ENCODE measurements around the gene CRKL. TPM values are rescaled to one million over a fixed set of nuclear protein-coding genes. Genes with fewer than 3 reads are reported as not detected.

The CRKL gene
- total RNA-seq, 1 donor from 2014 or later: 72.9 TPM

DNA sequence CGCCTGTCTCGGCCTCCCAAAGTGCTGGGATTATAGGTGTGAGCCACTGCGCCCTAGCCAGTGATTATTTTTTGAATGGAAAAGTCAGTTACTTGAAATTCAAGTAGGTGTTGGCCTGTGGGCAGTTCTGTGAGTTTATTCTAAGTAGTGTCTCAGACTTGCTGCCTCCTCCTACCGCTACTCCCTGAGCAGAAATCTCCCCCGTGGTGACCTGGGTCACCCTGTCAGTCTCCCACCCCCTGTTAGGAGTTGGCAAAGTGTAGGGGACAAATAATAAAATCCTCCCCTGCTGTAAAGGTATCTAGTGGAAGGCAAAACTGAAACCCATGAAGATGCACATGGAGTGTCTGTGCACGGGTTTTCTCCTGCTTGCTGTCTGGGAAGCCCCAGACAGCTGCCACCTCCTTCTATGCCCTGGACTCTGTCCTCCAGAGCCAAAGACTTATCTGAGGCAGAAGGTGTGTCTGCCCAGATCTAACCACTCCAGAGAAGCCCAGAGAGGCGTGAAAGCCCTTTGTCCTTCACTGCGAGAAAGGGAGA, 32.1 kb upstream of the CRKL start:
- TF ChIP-seq CTCF (IDR thresholded peaks at IDR 0.05; ENCODE audit: insufficient read depth, low read length, severe bottlenecking): no peak
- H3K27me3 ChIP-seq (ENCODE audit: control insufficient read depth, insufficient read depth, low read length): no peaks in the 10 kb centered on the region
- H3K4me3 ChIP-seq (ENCODE audit: low read depth, low read length): no peak overlapping the region
- no peak for FAIRE-seq
- H3K36me3 ChIP-seq (ENCODE audit: control insufficient read depth, insufficient read depth, low read length): peaks cover 14% of the 10 kb centered on the region
- DNase-seq (ENCODE audit: low read depth): no peak

DNA sequence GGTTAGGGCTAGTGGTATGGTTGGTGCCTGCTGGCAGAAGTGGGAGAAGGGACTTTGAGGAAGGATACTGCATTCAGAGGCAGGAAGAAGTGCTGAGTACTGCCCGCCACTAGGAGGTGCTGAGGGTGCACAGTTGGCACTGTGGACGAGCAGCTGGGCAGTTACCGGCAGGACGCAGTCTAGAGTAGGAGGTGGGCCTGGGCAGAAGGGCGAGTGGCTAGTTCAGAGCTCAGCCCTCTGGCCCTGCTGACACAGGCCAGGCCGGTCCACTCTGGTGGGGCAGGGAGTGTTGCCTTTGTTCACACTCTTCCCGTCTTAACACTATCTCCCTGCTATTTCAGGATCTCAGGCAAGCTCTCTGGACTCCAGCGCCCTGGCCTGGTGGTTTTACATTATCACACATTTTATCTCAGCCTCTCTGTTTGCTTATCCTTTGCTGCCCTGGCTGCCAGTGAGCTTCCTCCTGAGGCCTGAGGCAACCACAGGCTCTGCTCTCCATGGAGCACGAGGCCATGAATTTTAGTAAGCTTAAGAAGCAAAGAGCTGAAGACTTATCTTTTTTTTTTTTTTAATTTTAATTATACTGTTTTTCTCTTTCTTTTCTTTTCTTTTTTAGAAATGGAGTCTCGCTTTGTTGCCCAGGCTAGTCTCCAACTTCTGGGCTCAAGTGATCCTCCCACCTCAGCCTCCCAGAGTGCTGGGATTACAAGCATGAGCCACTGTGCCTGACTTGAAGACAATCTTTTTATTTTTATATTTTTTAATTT, 31.5 kb upstream of the CRKL start:
- H3K36me3 ChIP-seq (ENCODE audit: control insufficient read depth, insufficient read depth, low read length): peaks cover 14% of the 10 kb centered on the region
- no peaks in the 10 kb centered on the region for H3K27me3 ChIP-seq (ENCODE audit: control insufficient read depth, insufficient read depth, low read length)
- DNase-seq (ENCODE audit: low read depth) (peak; percentile 75), FAIRE-seq (no peak)
- H3K4me3 ChIP-seq (ENCODE audit: low read depth, low read length): no peak overlapping the region
- peak; percentile 99 for TF ChIP-seq CTCF (IDR thresholded peaks at IDR 0.05; ENCODE audit: insufficient read depth, low read length, severe bottlenecking)

GRCh38 chr22:20887375-20887774, 29.8 kb upstream of the CRKL start:
- peaks cover 14% of the 10 kb centered on the region for H3K36me3 ChIP-seq (ENCODE audit: control insufficient read depth, insufficient read depth, low read length)
- no peak for TF ChIP-seq CTCF (IDR thresholded peaks at IDR 0.05; ENCODE audit: insufficient read depth, low read length, severe bottlenecking)
- no peak overlapping the region for H3K4me3 ChIP-seq (ENCODE audit: low read depth, low read length)
- H3K27me3 ChIP-seq (ENCODE audit: control insufficient read depth, insufficient read depth, low read length): no peaks in the 10 kb centered on the region
- DNase-seq (ENCODE audit: low read depth) (peak; percentile 59), FAIRE-seq (no peak)

- Histone ChIP-seq H3K27me3 (ENCODE audit: control insufficient read depth, insufficient read depth, low read length) (no peaks in the 10 kb centered on the region), H3K4me3 (ENCODE audit: low read depth, low read length) (no peak overlapping the region), H3K36me3 (ENCODE audit: control insufficient read depth, insufficient read depth, low read length) (peaks cover 7% of the 10 kb centered on the region)
- no peak for FAIRE-seq
- DNase-seq (ENCODE audit: low read depth): no peak
- no peak for TF ChIP-seq CTCF (IDR thresholded peaks at IDR 0.05; ENCODE audit: insufficient read depth, low read length, severe bottlenecking)
Observed at GRCh38 chr22:20889025-20889704, 28.0 kb upstream of the CRKL start.

- Histone ChIP-seq H3K27me3 (ENCODE audit: control insufficient read depth, insufficient read depth, low read length) (no peaks in the 10 kb centered on the region), H3K4me3 (ENCODE audit: low read depth, low read length) (no peak overlapping the region), H3K36me3 (ENCODE audit: control insufficient read depth, insufficient read depth, low read length) (peaks cover 5% of the 10 kb centered on the region)
- FAIRE-seq (no peak), DNase-seq (ENCODE audit: low read depth) (no peak)
- no peak for TF ChIP-seq CTCF (IDR thresholded peaks at IDR 0.05; ENCODE audit: insufficient read depth, low read length, severe bottlenecking)
Observed at GRCh38 chr22:20889904-20890540, 27.2 kb upstream of the CRKL start.
